Tibial artery (tissue), 4 donors: Measurements from ENCODE around the gene VAPA.

Experiments
- DNase-seq, 2 donors: peaks; one replicate each; pipeline ENCODE4 v3.0.0-alpha.2; 2019
- H3K27ac ChIP-seq, 2 donors: fragments of 200-600 bp; sonication (generic) in 1 of 2; 1 replicate in 1 of 2; 2 replicates in 1 of 2; pipeline ENCODE4 v1.5.1; 2018 to 2019; ENCODE audit warnings: mild to moderate bottlenecking in 1 of 2
- H3K27me3 ChIP-seq, 2 donors: fragments of 200-600 bp; sonication (generic) in 1 of 2; one replicate each; pipeline versions ENCODE4 v1.5.1 to v1.6.0; 2016 to 2019
- H3K36me3 ChIP-seq, 3 donors: fragments of 200-600 bp; sonication (generic) in 2 of 3; one replicate each; pipeline ENCODE4 v1.5.1; 2016 to 2019; ENCODE audit warnings: mild to moderate bottlenecking in 2 of 3
- H3K4me1 ChIP-seq, 4 donors: fragments of 200-600 bp; sonication (generic) in 2 of 4; 1 replicate in 3 of 4; 2 replicates in 1 of 4; pipeline ENCODE4 v1.5.1; 2016 to 2019
- H3K4me3 ChIP-seq, 2 donors: fragments of 200-600 bp; sonication (generic) in 1 of 2; 1 replicate in 1 of 2; 2 replicates in 1 of 2; pipeline ENCODE4 v1.5.1; 2018 to 2019; ENCODE audit warnings: mild to moderate bottlenecking in 2 of 2
- H3K9me3 ChIP-seq, 3 donors: fragments of 200-600 bp; sonication (generic) in 1 of 3; one replicate each; pipeline ENCODE4 v1.5.1; 2016 to 2019
- CTCF ChIP-seq, 2 experiments: fragments of 200-600 bp in 1 of 2; fragments of 450-650 bp in 1 of 2; IDR thresholded peaks; one replicate each; pipeline ENCODE4 v1.5.1; 2017 to 2019; ENCODE audit warnings: antibody characterized with exemption in 2 of 2, mild to moderate bottlenecking in 1 of 2, moderate library complexity in 1 of 2
- intact Hi-C: fragments of 100-400 bp; cut with DNase I; formaldehyde crosslinking; loops from one replicate; pipeline ENCODE4 v1.15.0; 2023; ENCODE audit warnings: low total_unique reads

Gene VAPA

GRCh38 chr18:9974279-9974915 lies 60.6 kb downstream of the VAPA start:
- no peak for DNase-seq
- Histone ChIP-seq H3K9me3 (peaks cover 0 to 13% (median 0%) of the 10 kb centered on the region in 3 donors), H3K36me3 (no peaks in the 10 kb centered on the region), H3K4me3 (no peak overlapping the region), H3K27me3 (peaks cover 0 to 2% of the 10 kb centered on the region in 2 donors), H3K4me1 (no peaks in the 10 kb centered on the region), H3K27ac (no peak overlapping the region)
- intact Hi-C loops = no loop called here
- TF ChIP-seq CTCF (IDR thresholded peaks at IDR 0.05) = no peak

GRCh38 chr18:9975658-9976057 lies 61.8 kb downstream of the VAPA start:
- Histone ChIP-seq H3K4me1 (no peaks in the 10 kb centered on the region), H3K9me3 (peaks cover 0 to 13% (median 0%) of the 10 kb centered on the region in 3 donors), H3K36me3 (no peaks in the 10 kb centered on the region), H3K27me3 (peaks cover 0 to under 1% of the 10 kb centered on the region in 2 donors), H3K4me3 (no peak overlapping the region), H3K27ac (no peak overlapping the region)
- DNase-seq = no peak
- intact Hi-C loops = no loop called here
- TF ChIP-seq CTCF (IDR thresholded peaks at IDR 0.05) = no peak

GRCh38 chr18:9982711-9983110 lies 68.9 kb downstream of the VAPA start:
- Histone ChIP-seq H3K36me3 (no peaks in the 10 kb centered on the region), H3K27me3 (no peaks in the 10 kb centered on the region), H3K4me3 (no peak overlapping the region), H3K27ac (no peak overlapping the region), H3K9me3 (no peaks in the 10 kb centered on the region), H3K4me1 (no peaks in the 10 kb centered on the region)
- DNase-seq = no peak
- intact Hi-C loops = no loop called here
- TF ChIP-seq CTCF (IDR thresholded peaks at IDR 0.05) = no peak

- no peak overlapping the region for H3K4me3 ChIP-seq
- H3K9me3 ChIP-seq = no peaks in the 10 kb centered on the region
- DNase-seq = no peak
- no peak for TF ChIP-seq CTCF (IDR thresholded peaks at IDR 0.05)
- no peaks in the 10 kb centered on the region for H3K27me3 ChIP-seq
- H3K4me1 ChIP-seq = no peaks in the 10 kb centered on the region
- no peaks in the 10 kb centered on the region for H3K36me3 ChIP-seq
- no peak overlapping the region for H3K27ac ChIP-seq
- intact Hi-C loops = no loop called here
Measured at GRCh38 chr18:9984080-9984479, 70.3 kb downstream of the VAPA start.

- no peak for DNase-seq
- H3K4me1 ChIP-seq = peaks cover 0 to 4% (median 0%) of the 10 kb centered on the region in 4 donors
- no peak for TF ChIP-seq CTCF (IDR thresholded peaks at IDR 0.05)
- H3K9me3 ChIP-seq = no peaks in the 10 kb centered on the region
- no peak overlapping the region for H3K4me3 ChIP-seq
- no peaks in the 10 kb centered on the region for H3K27me3 ChIP-seq
- intact Hi-C loops = no loop called here
- no peaks in the 10 kb centered on the region for H3K36me3 ChIP-seq
- H3K27ac ChIP-seq = no peak overlapping the region
Measured at GRCh38 chr18:9985641-9986040, 71.8 kb downstream of the VAPA start.
